Measurements from ENCODE around the gene JMJD8.

The JMJD8 gene

GRCh38 chr16:660459-661183 lies 23.5 kb downstream of the JMJD8 start (continued):
- TF ChIP-seq PRDM2 (tag by site-specific recombination; IDR thresholded peaks at IDR 0.05; ENCODE audit: borderline replicate concordance), result no peak
- TF ChIP-seq KLF17 (tag by site-specific recombination; IDR thresholded peaks at IDR 0.05), result 0 out of 2 replicates have a peak, but pooled peaks have one; percentile 31
- TF ChIP-seq ZNF629 (tag by site-specific recombination; IDR thresholded peaks at IDR 0.05), result peak; percentile 42; the same call in 1 of the 2 replicates
- 0 out of 2 replicates have a peak, but pooled peaks have one; percentile 52 for TF ChIP-seq ZNF398 (tag by site-specific recombination; IDR thresholded peaks at IDR 0.05)
- peak; percentile 98 for TF ChIP-seq HIC1 (tag by site-specific recombination; IDR thresholded peaks at IDR 0.05)
- TF ChIP-seq SALL2 (tag by site-specific recombination; IDR thresholded peaks at IDR 0.05; ENCODE audit: borderline replicate concordance), result no peak
- TF ChIP-seq EGR2 (tag by site-specific recombination; IDR thresholded peaks at IDR 0.05; ENCODE audit: low read depth), result 0 out of 2 replicates have a peak, but pooled peaks have one; percentile 53
- TF ChIP-seq SP7 (tag by site-specific recombination; IDR thresholded peaks at IDR 0.05), result no peak
- 0 out of 2 replicates have a peak, but pooled peaks have one; percentile 9 for TF ChIP-seq ZNF76 (tag by site-specific recombination; IDR thresholded peaks at IDR 0.05; ENCODE audit: borderline replicate concordance, low read depth)
- TF ChIP-seq ZNF335 (tag by site-specific recombination; conservative IDR thresholded peaks at IDR 0.05), result peak; percentile 33
- no peak for TF ChIP-seq ZNF280C (tag by site-specific recombination; IDR thresholded peaks at IDR 0.05)
- 0 out of 2 replicates have a peak, but pooled peaks have one; percentile 9 for TF ChIP-seq ZXDB (tag by site-specific recombination; IDR thresholded peaks at IDR 0.05)
- 0 out of 2 replicates have a peak, but pooled peaks have one; percentile 39 for TF ChIP-seq ZNF660 (tag by site-specific recombination; IDR thresholded peaks at IDR 0.05)
- TF ChIP-seq ZNF341 (tag by site-specific recombination; IDR thresholded peaks at IDR 0.05; ENCODE audit: low read depth), result peak; percentile 37; the same call in 1 of the 2 replicates
- TF ChIP-seq IKZF3 (tag by site-specific recombination; IDR thresholded peaks at IDR 0.05), result peak; percentile 59
- peak; percentile 90 for TF ChIP-seq OSR2 (tag by site-specific recombination; IDR thresholded peaks at IDR 0.05)
- peak; percentile 80 for TF ChIP-seq SP3 (tag by site-specific recombination; IDR thresholded peaks at IDR 0.05)
- peak; percentile 69 for TF ChIP-seq ZFP69B (tag by site-specific recombination; IDR thresholded peaks at IDR 0.05)
- TF ChIP-seq SP2 (tag by site-specific recombination; IDR thresholded peaks at IDR 0.05), result peak; percentile 80
- TF ChIP-seq SCRT2 (tag by site-specific recombination; IDR thresholded peaks at IDR 0.05), result peak; percentile 78
- 0 out of 2 replicates have a peak, but pooled peaks have one; percentile 29 for TF ChIP-seq ZBTB17 (tag by site-specific recombination; IDR thresholded peaks at IDR 0.05)
- TF ChIP-seq ZNF155 (tag by site-specific recombination; IDR thresholded peaks at IDR 0.05), result no peak
- 0 out of 2 replicates have a peak, but pooled peaks have one; percentile 34 for TF ChIP-seq YY1 (tag by site-specific recombination; IDR thresholded peaks at IDR 0.05)
- TF ChIP-seq ZNF792 (tag by site-specific recombination; IDR thresholded peaks at IDR 0.05), result no peak

Measured in HEK293 (cell line).